NCI-H524 treated with DMSO at 0.1 percent for 48 hours (cell line): ENCODE measurements around the gene PSMD3.

Experiments
- DNase-seq: peaks from one replicate; lab custom pipeline; 2025; lab: John Stamatoyannopoulos, UW

PSMD3 gene

DNA sequence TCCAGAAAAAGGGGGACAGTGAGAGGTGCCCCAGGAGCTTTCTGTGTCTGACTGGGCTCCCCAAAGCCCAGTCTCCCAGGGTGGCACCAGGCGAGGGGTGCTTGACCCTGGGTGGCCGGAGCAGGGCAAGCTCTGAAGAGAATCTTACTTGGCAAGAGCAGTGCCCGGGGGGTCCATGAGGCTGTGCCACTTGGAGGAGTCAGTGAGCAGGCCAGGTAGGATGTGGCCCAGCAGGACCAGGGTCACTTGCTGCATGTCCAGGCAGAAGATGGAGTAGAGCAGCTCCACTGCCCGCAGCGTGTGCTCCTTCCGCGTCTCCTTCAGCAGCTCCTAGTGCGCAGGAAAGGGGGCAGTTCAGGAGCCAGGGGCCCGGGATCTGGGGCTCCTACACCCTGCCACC lies 41.9 kb downstream of the PSMD3 start:
- DNase-seq, result no peak

DNA sequence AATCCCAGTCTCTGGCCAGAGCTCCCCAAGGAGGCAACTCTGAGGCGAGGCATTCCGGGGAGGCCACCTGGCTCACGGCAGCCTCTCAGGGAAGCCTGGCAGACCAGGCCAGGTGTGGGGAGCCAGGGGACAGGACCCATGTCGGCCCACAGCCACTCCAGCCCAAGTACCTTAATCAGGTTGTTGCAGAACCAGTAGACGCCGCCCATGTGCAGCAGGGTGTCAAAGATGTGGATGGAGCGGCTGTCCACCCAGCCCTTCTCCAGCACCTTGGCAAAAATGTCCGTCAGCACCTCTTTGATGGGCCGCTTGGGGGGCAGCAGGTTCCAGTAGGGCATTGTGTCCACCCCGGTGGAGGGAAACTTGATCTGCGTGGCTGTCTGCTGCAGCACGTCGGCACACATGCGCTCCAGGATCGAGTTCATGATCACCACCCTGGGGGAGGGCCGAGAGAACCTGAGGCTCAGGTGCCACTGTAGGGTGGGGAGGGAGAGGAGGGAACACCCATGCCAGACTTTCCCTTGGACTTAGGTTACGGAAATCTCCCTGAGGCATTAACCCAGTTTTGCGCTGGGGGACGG lies 42.4 kb downstream of the PSMD3 start:
- no peak for DNase-seq

DNA sequence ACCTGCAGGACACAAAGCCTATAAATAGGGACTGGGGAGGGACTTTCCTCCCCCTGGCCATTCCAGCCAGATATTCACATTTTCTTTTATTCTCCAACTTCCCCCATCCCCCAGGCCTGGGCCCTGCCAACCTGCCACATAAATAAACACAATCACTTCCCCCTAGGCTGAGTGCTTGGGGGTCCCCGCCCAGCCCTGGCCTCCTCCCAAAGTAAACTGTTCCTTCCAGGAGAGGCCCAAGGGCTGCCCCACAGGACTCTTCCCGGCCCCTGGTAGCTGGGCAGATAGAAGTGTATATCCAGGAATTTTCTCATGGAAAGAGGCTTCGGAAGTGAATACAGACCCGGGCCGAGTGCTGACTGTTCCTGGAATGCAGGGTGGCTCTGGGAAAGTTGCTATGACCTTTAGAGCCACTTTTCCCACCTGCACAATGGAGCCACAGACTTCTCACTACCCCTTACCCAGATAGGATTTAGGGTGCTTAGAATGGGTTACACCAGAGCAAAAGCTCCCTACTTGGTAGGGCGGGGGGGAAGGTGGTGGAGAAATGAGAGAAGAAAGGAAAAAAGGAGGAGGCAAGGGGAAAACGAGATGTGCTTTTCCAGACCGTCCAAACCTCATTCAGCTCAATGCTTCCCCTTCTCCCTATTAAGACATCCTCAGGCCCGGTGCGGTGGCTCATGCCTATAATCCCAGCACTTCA lies 43.1 kb downstream of the PSMD3 start:
- no peak for DNase-seq

DNA sequence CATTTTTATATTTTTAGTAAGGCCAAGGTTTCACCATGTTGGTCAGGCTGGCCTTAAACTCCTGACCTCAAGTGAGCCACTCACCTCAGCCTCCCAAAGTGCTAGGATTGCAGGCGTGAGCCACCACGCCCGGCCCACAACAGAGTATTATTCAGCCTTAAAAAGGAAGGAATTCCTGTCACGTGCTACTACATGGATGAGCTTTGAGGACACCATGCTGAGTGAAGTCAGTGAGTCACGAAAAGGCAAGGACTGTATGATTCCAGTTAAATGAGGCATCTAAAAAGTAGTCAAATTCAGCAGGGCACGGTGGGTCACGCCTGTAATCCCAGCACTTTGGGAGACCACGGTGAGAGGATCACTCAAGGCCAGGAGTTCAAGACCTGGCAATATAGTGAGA lies 44.3 kb downstream of the PSMD3 start:
- no peak for DNase-seq

DNA sequence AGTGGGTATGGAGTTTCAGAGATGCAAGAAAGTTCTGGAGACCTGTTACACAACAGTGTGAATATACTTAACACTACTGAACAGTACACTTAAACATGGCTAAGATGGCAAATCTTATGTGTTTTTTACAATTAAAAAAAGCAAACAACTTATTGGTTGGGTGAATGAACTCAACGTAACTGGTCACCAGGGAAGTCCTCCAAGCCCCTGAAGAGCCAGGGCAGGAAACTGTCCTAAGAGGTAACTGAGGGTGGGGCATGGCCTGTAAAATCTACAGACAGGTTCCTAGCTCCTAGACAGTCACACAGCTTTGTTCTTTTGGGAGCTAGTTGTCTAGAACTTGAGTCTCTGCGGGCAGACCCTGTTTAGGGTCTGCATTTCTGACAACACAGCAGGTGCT lies 45.0 kb downstream of the PSMD3 start:
- DNase-seq, result no peak

DNA sequence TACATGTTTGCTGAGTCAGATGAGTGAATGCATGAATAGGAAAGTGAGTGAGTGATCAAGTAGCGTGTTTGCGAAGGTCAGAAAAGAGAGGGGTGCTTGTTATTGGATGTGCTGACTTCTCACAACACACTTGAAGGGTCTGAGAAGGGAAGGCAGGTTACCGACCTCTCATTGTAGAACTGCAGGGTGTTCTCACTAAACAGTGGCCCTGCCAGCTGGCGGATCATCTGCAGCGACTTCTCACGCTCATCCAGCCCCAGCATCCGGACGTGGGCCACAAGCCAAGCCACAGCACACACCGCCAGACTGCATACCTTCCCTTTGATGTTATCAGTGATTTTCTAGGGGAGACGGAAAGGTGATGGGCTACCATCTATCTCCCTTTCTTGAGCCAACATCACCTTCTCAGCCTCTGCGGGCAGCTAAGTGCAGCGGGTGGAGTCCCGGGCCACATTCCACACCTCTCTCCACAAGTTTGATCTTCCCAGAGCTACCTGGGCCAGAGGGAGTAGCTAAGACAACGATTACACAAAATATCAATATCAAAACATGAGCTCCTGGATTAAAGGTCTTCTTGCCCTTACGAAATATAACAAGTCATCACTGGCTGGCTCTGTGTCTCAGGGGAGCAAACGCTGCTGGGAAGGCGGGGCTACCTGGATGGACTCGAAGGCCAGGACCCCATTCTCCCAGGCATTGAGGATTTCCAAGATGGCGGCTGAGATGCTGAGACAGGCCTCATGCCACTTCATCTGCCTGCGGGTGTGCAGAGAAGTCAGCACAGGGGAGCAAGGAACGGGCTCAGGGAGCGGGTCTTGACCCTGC lies 45.6 kb downstream of the PSMD3 start:
- no peak for DNase-seq

DNA sequence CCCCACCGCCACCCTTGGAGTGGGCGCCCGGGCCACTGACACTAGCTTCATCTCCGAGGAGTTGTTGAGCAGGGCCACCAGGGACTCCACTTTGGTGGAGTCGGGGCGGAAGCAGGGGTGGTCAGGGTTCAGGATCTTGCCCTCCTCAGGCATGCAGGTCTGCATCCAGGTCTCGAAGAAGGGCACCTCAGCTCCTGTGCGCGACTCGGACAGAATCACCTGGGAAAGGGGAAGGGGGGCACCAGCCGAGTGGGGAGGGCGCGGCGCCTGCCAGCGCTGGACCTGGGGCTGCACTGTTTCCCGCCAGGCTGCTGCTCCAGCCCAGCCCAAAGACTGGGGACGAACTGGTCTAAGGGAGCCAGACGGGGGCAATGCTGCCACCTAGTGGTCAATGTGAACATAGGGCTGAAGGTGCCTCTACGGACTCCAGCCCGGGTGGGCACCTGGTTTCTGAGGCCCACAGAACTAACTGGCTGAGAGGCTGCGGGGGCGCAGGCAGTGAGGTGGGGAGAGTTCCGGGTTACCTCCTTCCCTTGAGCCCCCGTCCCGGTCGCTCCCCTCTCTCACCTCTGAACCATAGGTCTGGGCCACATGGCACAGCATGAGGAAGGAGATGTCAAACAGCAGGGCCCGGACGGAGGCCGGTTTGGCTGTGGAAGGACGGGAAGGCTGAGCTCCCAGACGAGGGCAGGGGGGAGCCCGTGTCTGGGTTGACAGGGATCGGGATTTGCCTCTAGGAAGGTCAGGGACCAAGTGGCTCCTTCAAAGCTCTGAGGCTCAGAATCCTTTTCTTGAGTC lies 46.4 kb downstream of the PSMD3 start:
- peak; percentile 6 for DNase-seq

DNA sequence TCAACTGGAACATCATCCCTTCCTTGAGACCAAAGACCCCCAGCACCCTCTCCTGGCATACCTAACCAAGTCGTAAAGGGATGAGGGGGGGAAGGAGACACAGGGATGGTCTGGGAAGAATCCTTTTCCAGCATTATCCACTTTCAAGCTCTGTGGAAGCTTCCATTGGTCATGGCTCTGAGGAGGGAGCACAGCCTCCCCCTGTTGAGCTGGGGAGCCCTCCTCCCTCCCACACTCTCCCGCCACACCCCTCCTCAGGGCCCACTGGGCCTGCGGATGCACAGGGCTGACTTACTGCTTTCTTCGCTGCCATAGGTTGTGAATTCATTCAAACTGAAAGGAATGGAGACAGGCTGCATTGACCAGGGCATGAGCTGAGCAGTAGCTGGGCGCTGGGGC lies 47.0 kb downstream of the PSMD3 start:
- DNase-seq, result no peak

DNA sequence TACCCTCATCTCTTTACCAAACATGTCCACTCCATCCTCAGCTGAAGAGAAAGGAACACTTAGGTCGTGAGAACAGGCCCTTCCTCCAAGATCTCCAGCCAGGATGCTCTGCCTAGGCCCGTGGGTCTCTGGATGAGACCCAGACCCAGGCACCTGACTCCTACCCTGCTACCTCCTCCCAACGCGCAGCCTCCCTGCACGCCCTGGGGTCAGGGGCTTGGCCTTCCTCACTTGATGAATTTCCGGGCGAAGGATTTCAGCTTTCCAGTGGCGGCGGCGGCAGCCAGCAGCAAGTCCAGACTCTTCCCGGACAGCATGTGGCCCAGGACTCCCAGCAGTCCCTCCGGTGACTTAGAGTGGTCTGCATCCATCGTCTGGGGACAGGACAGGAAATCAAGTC lies 48.0 kb downstream of the PSMD3 start:
- no peak for DNase-seq

DNA sequence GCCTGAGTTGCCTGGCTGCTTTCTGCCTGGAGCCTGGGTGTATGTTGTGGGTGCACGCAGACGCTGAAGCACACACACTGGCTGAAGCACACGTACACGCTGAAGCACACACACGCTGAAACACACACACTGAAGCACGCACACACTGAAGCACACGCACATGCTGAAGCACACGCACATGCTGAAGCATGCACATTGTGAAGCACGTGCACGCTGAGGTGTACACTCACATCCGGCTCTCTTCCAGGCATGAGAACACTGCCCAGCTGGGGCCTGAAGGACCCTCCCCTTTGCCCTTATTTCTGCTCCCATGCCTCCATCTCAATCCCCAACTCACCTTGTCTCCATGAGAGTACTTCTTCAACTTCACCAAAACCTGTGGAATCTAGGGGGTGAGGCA lies 51.1 kb downstream of the PSMD3 start:
- no peak for DNase-seq

DNA sequence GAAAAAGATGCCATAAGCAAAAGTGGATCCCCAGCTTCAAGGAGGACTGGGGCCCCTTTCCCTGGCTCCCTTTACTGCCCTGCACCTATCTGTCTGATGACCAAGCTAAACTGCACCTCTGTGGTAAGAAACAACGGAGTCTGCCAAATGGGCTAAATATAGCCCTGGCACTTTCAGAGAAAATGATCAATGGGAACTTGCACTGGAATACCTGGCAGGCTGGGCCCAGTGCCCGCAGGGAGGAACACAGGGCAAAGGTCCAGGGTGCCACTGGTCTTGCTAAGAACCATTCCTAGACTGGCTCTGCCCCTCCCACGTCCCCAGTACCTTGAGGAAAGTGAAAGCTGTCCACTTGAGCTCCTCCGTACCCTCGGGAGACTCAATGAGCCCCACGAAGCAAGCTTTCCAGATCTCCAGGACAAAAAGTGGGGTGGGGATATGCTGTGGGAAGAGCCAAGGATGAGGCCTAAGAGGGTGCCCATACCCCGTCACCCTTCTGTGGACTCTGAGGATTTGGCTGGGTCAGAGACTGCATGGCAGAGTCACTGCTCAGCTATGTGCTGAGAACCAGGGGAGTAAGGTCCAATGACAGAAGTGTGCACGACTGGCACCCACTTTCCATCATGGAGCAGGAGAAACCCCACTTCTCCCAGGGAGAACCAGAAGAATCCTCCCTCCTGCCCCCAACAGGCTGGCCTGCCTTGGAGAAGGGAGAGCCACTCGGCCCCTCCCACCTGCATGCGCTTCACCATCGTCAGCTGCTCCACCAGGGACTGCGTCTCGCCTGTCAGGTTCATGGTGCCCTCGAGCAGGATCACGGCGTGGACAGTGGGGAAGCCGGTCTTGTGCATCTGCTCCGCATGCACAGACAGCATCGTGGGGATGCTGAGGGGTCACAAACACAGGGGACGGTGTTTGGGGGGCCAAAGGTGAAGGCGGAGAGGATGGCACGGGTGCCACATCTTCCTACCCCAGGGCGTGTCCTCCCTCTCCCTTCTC lies 52.0 kb downstream of the PSMD3 start:
- no peak for DNase-seq

DNA sequence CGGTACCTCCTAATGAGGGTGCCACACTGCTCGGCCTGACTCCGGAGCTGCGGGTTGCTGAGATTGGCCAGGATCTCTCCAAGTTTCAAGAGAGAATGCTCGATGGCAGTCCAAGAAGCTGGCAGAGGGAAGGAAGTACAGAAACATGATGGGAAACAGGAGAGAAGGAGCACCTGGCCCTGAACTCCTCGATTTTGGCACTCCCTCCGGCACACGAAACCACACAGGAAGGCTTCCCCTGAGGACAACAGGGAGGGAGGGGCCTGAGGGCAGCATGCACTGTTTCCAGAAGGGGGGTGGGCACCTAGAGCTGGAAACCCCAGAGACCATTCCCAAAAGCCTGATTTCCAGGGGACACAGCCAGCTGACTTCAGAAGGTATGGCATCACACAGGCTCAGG lies 52.7 kb downstream of the PSMD3 start:
- no peak for DNase-seq

DNA sequence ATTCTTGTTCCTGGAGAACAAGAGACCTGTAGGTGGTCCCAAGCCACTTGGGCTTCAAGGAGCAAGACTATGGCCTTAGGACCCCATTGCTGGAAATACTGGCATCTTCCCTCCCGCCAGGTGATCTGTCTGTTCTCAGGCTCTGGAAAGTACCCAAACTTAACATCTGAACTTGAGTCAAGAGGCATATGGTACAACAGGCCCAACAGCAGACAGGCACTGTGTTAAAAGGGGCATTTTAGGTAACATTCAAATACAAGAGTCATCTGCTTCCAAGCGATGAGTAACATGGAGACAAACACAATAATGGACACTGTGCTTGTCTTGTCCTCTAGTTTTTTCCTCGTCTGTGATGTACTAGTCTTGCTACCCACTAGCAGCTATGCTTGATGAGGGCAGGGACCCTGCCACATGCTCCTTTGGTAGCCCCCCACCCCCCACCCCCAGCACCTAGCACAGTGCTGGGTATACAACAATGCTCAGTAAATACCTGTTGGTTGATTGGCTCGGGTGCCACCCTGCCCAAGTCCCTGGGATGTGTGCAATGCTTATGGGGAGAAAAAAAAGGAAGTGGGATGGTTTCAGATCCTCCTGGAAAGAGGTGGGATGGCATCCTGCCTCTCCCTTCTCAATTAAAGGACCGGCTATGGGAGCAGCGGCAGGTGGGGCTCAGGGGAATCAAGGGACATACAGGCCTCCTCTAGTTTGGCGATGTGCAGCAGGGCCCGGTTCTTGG lies 54.0 kb downstream of the PSMD3 start:
- DNase-seq, result no peak

DNA sequence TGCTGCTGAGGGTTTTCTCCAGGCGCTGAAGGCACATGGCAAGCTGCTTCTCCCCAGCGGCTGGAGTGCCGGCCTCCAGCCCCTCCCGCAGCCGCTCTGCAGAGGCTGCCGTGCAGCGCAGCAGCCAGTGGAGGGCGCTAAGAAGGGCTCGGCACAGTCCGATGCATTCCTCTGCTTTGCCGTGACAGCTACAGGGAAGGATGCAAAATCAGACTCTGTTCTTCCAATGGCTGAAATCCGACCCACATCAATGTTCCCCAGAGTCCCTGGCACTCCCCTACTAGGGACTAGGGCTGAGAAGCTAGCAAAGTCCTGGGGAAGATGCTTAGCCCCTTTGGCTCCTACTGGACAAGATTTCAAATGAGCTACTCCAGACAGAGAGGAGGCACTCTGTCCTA lies 54.6 kb downstream of the PSMD3 start:
- no peak for DNase-seq

DNA sequence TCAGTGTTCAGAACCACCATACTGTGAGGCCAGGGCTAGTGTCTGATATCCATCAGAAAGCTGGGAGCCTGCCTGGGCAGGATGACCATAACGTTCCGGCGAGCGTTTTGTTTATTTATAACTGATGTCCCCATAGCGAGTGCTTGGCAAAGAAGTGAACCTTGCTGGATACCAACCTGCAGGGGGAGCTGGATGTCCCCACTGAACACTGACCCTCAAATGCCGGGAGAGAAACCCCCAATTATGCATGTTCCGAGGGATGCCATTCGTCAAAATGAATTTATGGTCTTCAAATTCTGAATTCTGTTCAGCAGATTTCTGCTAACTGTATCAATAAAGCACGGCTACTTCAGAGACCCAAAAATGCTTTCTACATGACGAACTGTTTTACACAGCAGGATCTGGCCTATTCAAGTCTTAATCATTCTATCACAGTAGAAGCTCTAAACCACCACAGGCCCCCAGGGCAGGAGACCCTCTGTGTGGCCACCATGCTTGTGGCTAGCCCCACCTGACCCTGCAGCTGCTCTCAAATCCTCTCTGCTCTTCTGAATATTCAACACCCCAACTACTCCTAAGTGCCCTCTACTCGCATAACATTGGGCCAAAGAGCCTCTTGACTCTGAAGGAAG lies 58.4 kb downstream of the PSMD3 start:
- no peak for DNase-seq

DNA sequence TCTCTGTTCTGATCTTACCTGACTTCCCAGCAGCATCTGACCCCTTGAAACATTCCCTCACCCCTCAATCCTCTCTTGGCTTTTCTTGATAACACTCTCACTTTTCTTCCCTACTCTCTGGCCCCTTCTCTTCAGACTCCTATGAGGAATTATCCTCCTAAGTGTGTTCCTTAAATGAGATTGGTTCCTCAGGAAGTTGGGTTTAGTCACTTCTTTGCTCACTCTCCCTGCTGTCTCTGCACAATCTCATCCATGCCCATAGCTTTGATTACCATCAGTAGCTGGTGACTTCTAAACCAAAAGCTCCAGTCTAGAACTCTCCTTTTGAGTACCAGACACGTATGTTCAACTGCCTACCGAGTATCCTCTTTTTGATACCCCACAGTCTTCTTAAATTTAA lies 60.6 kb downstream of the PSMD3 start:
- DNase-seq, result no peak
